ENCODE data around the gene MT1M.

GRCh38 chr16:56591377-56592060, 40.9 kb upstream of the MT1M start:
- TF ChIP-seq JUND (IDR thresholded peaks at IDR 0.05) = no peak
- TF ChIP-seq EZH2phosphoT487 (IDR thresholded peaks at IDR 0.05; ENCODE audit: borderline replicate concordance) = no peak
- TF ChIP-seq REST (IDR thresholded peaks at IDR 0.05; ENCODE audit: low read depth) = no peak
- no peak for TF ChIP-seq CTCF (IDR thresholded peaks at IDR 0.05 in 2 of 3, conservative IDR thresholded peaks at IDR 0.05 in 1 of 3; ENCODE audit: borderline replicate concordance in 1 of 3, insufficient read depth in 1 of 3, low read depth in 2 of 3, low read length in 2 of 3)
- no peak for TF ChIP-seq RAD21 (IDR thresholded peaks at IDR 0.05; ENCODE audit: low read depth)
- TF ChIP-seq ATF3 (IDR thresholded peaks at IDR 0.05) = no peak
- TF ChIP-seq EZH2 (IDR thresholded peaks at IDR 0.05) = no peak
- no peak for TF ChIP-seq POLR2AphosphoS5 (IDR thresholded peaks at IDR 0.05; ENCODE audit: low read depth, low read length)
- no peak for TF ChIP-seq POLR2A (IDR thresholded peaks at IDR 0.05; ENCODE audit: borderline replicate concordance, extremely low read depth, insufficient read depth, insufficient read length)
- no peak for TF ChIP-seq YY1 (IDR thresholded peaks at IDR 0.05; ENCODE audit: extremely low read depth, insufficient replicate concordance, low read depth, low read length)
- TF ChIP-seq SRF (IDR thresholded peaks at IDR 0.05; ENCODE audit: low read depth) = no peak
- no peak for TF ChIP-seq EGR1 (IDR thresholded peaks at IDR 0.05; ENCODE audit: low read depth)
- TF ChIP-seq ZFX (IDR thresholded peaks at IDR 0.05) = no peak
